Stimulated activated CD4-positive, alpha-beta T cell treated with anti-CD3 and anti-CD28 coated beads, TNF-alpha, amount 100 ng/mL, for 24 hours (primary cell): ENCODE measurements around the gene ISG15.
"Not testable (repeated sequence)": the region's sequence is repeated elsewhere in the genome, so short reads cannot be mapped to it uniquely, and the experiment has no call there.

Source experiments
- DNase-seq, 3 experiments: peaks; one replicate each; pipeline ENCODE4 v3.0.0-alpha.2; 2020; ENCODE audit warnings: low read depth in 3 of 3

The ISG15 gene

GRCh38 chr1:975365-975764 lies 37.9 kb upstream of the ISG15 start:
- DNase-seq: no peak

- DNase-seq: peak in 2 of 3 experiments; percentile 58 to 63
Observed at GRCh38 chr1:975896-976683, 37.2 kb upstream of the ISG15 start.

GRCh38 chr1:976791-977190 lies 36.5 kb upstream of the ISG15 start:
- DNase-seq: not testable (repeated sequence)

DNA sequence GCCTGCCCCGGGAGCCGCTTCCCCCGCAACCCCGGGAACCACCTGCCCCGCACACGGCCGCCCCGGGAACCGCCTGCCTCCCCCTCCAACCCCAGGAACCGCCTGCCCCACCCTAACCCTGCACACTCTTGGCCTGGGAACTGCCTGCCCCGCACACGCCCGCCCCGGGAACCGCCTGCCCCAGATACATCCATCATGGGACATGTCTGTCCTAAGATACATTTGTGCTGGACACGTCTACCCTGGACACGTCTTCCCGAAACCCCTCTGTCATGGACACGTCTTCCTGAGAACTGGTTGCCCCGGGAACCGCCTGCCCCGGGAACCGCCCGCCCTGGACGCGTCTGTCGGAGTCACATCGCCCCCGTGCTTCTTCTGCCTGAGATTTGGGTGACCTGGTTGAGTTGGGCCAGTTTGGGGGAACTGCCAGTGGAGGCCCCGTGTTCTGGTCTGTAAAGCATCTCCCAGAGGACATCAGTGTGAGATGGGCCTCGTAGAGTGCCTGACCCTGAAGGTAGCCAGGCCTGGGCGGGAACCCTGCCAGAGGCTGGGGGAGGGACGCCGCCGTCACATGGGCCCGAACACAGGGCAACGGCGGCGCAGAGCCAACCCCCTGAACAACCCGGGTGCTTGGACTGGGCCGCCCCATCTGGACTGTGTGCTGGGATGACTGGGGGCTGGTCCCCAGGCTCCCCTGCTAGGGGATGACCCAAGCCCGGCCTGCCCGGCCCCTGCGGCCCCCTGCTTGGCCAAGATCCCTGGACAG lies 35.0 kb upstream of the ISG15 start:
- no peak for DNase-seq

DNA sequence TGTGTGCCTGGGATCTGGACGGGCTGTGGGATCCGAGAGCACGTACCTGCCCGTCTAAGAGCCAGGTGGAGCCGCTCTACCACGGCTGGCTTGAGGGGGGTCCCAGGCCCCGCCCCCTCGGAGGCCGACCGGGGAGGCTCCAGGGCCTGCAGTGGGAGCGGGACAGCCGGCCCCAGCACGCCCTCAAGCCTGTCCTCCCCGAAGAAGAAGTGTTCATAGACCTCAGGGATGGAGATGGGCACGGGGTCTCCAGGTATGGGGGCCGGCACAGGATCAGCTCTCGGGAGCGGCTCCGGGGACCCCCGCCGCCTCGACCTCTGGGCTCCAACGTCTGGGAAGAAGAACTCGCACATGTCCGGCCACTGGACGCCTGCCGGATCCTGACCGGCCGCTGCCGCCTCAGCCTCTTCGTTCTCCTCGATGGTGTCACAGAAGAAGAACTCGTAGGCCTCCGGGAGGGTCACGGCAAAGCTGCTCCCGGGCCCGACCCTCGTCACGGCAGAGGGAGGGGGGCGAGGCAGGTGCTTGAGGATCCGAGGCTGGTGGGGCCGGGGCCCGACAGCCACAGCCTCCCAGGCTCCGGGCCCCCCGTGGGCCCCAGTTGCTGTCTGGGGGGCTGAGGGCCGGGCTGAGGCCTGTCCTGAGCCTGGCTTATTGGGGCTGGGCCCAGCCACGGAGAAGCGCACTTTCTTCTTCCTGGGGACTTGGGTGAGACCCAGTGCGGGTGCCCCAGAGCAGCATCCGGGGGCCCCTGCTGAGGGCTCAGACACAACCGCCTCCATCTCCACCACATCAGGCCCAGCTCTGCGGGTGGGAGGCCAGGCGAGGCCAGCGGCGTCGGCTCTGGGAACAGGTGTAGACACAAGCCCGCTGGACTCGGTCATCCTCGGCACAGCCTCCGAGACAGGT lies 34.2 kb upstream of the ISG15 start:
- no peak for DNase-seq

DNA sequence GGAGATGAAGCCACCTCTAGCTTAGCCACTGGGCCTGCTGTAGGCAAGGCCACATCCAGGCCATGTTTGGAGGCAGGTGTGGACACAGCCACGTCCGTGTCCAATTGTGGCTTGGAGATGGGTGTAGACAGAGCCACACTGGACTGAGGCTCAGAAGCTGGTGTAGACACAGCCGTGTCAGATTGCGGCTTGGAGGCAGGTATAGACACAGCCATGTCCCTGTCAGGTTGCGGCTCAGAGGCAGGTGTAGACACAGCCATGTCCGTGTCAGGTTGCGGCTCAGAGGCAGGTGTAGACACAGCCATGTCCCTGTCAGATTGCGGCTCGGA lies 33.6 kb upstream of the ISG15 start:
- DNase-seq: no peak

GRCh38 chr1:980137-980571 lies 33.1 kb upstream of the ISG15 start:
- DNase-seq: no peak

DNA sequence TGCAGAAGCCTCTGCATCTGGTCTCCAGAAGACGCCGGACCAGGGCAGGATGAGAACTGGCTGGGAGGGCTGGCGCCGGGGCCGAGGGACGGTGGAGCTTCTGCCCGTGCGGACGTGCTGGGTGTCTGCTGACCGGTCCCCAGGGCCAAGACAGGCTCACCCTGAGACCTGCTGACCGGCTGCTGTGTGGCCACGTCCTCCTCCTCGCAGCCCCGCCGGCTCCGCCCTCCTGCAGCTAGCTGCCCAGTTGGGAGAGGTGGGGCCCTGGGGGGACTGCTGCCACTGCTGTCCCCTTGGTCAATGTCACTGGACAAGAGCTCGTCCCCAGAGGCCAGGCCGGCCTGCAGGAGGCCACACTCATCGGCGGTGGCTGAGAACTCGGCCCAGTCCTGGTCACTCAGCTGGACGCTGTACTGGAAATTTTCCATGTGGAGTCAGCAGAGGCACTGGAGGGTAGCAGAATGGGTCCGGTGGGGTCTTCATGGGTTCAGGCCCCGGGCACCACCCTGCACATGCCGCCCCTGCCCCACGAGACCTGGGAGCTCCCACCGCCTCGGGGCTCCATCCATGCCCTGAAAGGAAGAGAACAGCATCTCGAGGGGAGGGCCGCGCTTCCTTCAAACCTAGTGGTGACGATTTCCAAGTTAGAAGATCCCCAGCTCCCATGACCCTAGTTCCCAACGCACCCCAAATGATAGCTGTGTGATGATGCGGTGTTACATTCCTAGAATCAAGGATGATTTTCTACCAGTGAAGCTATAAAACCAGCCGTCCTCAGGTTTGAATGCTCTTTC lies 32.5 kb upstream of the ISG15 start:
- no peak for DNase-seq

- DNase-seq: no peak
Observed at GRCh38 chr1:981491-981954, 31.8 kb upstream of the ISG15 start.

DNA sequence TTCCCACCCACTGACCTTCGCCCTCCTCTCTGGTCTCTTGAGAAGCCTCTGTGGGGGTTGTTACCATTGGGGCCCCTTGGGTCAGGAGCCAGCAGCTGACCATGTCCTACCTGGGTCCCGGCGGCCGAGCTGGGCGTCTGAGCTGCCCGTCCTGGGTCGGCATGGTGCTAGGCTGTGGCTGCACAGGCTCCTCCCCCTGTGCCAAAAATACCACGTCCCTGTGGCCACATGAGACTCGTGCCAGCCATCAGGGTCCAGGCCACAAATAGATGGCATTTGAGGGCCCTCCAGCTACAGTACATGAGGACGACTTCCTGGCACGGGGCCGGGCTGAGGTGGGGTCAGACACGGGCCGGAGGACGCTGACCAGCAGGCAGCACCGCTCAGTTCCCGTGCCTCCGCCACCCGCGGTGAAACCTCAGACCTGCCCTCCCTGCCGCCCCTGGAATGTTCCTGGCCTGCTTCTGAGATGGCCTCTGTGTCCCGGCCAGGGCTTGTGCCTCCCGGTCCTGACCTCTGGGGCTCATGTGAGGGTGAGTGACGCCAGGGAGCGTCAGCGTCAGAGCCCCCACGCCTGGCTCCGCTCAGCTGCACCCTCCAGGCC lies 31.2 kb upstream of the ISG15 start, which contains the start of gene PERM1:
TSS of gene PERM1 (minus strand) at position 139 of the 604 bp plus-strand sequence. CDS start 1,064 bp downstream, outside the sequence.
- no peak for DNase-seq

DNA sequence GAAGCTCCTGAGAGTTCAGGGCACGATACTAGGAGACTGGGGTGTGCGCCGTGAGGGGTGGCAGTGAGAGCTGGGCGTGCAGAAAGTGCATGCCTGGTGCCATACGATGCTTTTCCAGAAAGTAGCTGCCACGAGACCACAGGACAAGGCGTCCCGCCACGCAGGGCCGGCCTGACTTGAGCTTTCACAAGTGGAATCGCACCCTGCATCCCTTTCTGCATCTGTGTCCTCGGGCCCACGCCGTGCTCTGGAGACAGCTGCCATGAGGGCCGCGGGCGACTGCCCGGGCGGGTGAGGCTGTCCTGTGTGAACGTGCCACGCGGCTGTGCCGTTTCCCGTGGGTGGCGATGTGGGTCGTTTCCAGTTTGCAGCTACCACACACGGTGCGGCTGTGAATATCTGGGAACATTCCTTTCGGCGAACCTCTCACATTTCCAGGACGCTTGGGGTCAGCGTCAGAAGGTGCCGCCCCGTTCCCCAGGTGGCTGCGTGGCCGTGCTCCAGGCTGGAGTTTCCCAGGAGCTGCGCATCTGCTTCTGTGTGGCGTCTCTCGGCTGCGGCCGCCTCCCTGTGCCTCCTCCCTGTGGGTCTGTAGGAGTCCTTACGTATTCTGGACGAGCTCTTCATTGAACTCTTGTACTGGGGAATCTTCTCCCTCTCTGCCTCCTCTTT lies 30.4 kb upstream of the ISG15 start:
- no peak for DNase-seq

DNA sequence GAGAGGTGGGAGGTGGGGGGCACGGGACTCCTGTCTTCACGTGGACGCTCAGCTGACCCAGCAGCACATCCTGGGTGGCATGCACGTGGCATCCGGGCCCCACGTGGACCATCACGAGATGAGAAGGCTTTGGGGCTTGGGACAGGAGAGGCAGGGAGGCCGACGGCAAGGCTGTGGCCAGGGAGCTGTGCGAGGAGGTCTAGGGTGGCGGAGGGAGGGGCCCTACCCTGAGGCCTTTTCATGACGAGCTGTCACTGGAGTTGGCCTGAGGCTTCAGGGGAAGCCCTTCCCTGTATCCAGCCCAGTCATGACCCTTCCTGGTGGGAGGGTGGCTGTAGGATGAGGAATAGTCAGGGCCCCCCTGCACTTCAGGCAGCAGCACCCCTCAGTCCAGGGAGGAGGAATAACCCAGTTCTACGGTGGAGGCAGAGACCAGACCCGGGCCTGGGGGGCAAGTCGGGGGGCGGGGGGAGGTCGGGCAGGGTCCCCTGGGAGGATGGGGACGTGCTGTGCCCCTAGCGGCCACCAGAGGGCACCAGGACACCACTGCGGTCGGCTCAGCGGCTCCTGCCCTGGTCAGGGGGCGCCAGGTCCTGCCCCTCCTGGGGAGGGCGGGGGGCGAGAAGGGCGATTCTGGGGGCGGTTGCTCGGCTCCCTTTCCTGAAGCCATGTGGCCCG lies 29.4 kb upstream of the ISG15 start:
- peak; percentile 34 to 59 (median 41) for DNase-seq

- DNase-seq: no peak
Observed at GRCh38 chr1:984476-984814, 28.9 kb upstream of the ISG15 start.

DNA sequence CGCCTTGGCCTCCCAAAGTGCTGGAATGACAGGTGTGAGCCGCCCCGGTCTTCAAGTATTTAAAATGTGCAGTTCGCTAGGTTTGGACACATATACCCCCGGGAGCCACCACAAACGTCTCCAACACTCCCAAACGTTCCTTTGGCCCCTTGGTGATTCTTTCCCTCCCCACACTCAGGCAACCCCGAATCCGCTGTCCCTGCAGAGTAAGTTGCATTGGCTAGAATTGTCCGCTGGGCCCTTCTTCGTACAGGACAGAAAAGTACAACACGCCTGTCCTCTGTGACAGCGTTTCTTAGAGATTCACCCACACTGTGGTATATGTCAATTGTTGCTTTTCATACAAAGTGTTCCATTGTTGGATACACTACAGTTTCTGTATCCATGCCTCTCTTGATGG lies 28.2 kb upstream of the ISG15 start:
- no peak for DNase-seq

GRCh38 chr1:988061-988460 lies 25.2 kb upstream of the ISG15 start:
- not testable (repeated sequence) for DNase-seq

GRCh38 chr1:991275-991674 lies 22.0 kb upstream of the ISG15 start:
- DNase-seq: not testable (repeated sequence)

DNA sequence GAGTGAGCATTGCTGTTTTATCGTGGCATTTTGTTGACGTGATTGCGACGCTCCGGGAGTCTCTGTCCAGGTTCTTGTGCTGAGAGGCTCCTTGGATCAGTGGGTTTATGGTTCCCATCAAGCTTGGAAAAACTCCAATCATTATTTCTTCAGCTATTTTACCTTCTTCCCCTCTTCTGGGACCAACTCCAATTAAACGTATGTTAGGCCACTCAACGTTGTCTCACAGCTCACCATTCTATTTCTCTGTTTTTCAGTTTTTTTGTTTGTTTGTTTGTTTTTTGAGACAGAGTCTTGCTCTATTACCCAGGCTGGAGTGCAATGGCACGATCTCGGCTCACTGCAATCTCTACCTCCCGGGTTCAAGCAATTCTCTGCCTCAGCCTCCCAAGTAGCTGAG lies 21.4 kb upstream of the ISG15 start:
- no peak for DNase-seq

DNA sequence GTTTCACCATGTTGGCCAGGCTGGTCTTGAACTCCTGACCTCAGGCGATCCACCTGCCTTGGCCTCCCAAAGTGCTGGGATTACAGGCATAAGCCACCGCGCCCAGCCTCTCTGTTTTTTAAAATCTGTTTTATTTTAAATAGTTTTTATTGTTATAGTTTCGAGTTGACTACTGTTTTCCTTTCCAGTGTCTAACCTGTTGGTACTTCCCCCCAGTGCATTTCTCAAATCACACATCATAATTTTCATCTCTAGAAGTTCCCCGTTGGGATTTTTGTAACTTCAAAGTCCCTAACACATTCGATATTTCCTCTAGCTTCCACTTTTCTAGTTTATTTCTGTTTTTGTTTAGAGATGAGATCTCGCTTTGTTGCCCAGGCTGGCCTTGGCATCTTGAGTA lies 20.9 kb upstream of the ISG15 start:
- no peak for DNase-seq

DNA sequence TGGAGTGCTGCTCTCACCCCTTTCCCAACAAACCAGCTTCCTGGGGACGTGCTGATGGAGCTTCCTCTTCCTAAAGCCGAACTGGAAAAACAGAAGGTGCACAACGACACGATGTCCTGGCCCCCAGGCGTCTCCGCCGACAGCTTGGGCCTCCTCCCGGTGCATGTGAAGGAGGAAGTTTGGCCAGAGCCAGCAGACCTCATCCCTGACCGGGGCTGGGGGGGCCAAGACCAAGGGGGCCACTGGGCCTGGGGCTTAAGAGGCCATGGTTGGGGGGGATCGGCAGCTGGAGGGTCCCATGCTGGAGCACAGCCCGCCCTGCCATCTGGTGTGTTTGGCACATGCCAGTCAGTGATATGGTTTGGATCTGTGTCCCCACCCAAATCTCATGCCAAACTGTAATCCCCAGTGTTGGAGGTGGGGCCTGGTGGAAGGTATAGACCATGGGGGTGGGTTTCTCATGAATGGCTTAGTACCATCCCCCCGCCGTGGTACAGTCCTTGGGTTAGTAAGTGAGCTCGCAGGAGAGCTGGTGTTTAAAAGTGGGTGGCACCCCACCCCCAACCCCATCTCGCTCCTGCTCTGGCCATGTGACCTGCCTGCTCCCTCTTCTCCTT lies 19.8 kb upstream of the ISG15 start:
- DNase-seq: no peak
